BLaER1 (cell line): Measurements from ENCODE around the gene CADM2.
A peak's percentile ranks its signal among the peaks of the same experiment; 100 is the strongest.
"Not testable (repeated sequence)": the region's sequence is repeated elsewhere in the genome, so short reads cannot be mapped to it uniquely, and the experiment has no call there.

Experiments used
- H3K27ac ChIP-seq: shearing (Covaris generic); formaldehyde crosslinking; 2 replicates; pipeline ENCODE4 v1.8.1; 2022
- H3K27me3 ChIP-seq: shearing (Covaris generic); formaldehyde crosslinking; 2 replicates; pipeline ENCODE4 v1.8.1; 2022
- H3K36me3 ChIP-seq: shearing (Covaris generic); formaldehyde crosslinking; 2 replicates; pipeline ENCODE4 v1.8.1; 2022
- H3K4me1 ChIP-seq: shearing (Covaris generic); formaldehyde crosslinking; 2 replicates; pipeline ENCODE4 v1.8.1; 2022
- H3K4me2 ChIP-seq: shearing (Covaris generic); formaldehyde crosslinking; 2 replicates; pipeline ENCODE4 v1.8.1; 2022
- H3K4me3 ChIP-seq: shearing (Covaris generic); formaldehyde crosslinking; 2 replicates; pipeline ENCODE4 v1.8.1; 2022
- H3K9ac ChIP-seq: shearing (Covaris generic); formaldehyde crosslinking; 2 replicates; pipeline ENCODE4 v1.8.1; 2022
- H3K9me3 ChIP-seq: shearing (Covaris generic); formaldehyde crosslinking; 2 replicates; pipeline ENCODE4 v1.8.1; 2022
- H4K20me1 ChIP-seq: shearing (Covaris generic); formaldehyde crosslinking; 2 replicates; pipeline ENCODE4 v1.8.1; 2022
- Cebpa-rat ChIP-seq: shearing (Covaris generic); IDR thresholded peaks from 2 replicates; pipeline ENCODE4 v1.8.1; 2022

The CADM2 gene

DNA sequence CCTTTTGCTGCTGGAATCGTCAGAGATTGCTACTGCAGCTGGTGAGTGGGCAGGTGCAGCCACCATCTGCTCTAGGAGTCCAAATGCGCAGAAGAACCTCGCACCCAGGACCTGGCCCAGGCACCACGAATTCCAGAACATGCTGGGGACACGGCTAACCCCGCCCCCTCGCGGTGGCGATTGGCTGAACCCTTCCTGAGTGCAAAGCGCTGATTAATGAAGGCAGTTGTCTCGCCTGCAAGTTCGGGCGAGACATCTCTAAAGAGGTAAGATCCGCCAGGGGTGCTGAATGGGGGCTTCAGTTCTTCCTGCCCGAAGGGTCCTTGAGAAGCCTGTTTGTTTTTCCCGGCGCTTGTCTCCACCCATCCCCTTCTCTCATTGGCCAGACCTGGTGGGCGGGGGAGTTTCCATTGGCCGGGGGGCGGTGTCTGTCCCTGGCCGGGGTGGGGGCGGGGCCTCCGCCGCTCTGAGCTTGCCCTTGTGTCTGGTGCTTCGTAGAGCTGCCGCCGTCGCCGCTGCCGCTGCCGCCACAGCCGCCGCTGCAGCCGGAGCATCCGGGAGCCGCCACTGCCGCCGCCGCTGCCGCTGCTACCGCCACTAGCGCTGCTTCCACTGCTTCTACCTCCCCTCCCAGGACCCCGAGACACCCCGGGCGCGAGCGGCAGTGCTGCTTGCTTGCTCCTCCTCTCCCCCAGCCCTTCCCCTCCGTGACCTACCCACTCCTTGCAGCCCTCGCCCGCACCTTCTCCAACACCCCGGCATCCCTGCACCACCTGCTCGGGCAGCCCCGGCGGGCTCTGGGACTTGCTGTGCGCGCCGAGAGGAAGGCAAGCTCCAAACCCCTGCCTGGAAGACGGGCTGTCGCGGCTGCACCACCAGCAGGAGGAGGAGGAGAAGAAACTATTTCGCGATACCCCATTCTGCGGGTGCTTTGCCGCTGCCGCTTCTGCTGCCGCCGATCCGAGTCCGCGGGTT is at the start of gene CADM2:
Gene CADM2, plus strand, starts transcription at position 495 of the 975 bp plus-strand sequence.
- no peaks in the 10 kb centered on the region for H4K20me1 ChIP-seq
- peaks cover 24% of the 10 kb centered on the region for H3K4me1 ChIP-seq
- H3K27me3 ChIP-seq: peaks cover 17% of the 10 kb centered on the region
- no peak for TF ChIP-seq Cebpa-rat
- H3K4me2 ChIP-seq: peak within 1 kb of the TSS; percentile 91
- peak within 1 kb of the TSS; percentile 60; the same call in 1 of the 2 replicates for H3K9ac ChIP-seq
- peak within 1 kb of the TSS; percentile 76 for H3K4me3 ChIP-seq
- H3K27ac ChIP-seq: no peak within 1 kb of the TSS; the same call in 1 of the 2 replicates
- H3K9me3 ChIP-seq: no peaks in the 10 kb centered on the region
- no peaks in the 10 kb centered on the region for H3K36me3 ChIP-seq

DNA sequence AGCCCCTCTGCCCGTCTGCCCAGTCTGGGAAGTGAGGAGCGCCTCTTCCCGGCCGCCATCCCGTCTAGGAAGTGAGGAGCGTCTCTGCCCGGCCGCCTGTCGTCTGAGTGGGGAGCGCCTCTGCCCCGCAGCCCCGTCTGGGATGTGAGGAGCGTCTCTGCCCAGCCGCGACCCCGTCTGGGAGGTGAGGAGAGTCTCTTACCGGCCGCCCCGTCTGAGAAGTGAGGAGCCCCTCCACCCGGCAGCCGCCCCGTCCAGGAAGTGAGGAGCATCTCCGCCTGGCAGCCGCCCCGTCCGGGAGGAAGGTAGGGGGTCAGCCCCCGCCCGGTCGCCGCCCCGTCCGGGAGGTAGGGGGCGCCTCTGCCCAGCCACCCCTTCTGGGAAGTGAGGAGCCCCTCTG is 40.2 kb upstream of the CADM2 start:
- not testable (repeated sequence) for H3K4me1 ChIP-seq, H3K27me3 ChIP-seq, H3K9ac ChIP-seq, H3K27ac ChIP-seq, H3K4me2 ChIP-seq, H4K20me1 ChIP-seq, H3K36me3 ChIP-seq, H3K4me3 ChIP-seq
- peaks cover 17% of the 10 kb centered on the region; the same call in 1 of the 2 replicates for H3K9me3 ChIP-seq

- H3K27me3 ChIP-seq: no peaks in the 10 kb centered on the region
Observed at GRCh38 chr3:84922682-84923081, 36.1 kb upstream of the CADM2 start.

DNA sequence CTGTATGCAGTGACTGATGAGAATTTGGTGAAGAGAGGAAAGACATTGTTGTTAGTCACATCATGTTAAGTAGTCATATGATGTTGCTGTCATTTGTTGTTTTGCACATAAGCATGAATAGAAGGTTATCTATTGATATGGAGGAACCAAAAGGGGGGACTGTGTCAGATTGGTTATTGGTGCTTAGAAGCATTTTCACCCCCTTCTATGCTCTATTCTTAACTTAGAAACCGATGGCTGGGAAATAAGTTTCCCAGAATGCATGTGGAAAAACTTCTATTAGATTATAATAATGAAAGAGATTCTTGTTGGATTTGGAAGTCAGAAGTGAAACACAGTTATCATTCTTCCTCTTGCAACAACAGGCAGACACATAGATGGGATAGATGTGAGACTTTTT is 33.2 kb upstream of the CADM2 start:
- Histone ChIP-seq H3K4me3 (no peak overlapping the region), H3K4me2 (no peak overlapping the region), H3K36me3 (no peaks in the 10 kb centered on the region), H3K27ac (no peak overlapping the region), H3K9ac (no peak overlapping the region), H3K27me3 (no peaks in the 10 kb centered on the region), H3K9me3 (no peaks in the 10 kb centered on the region; the same call in 1 of the 2 replicates), H4K20me1 (no peaks in the 10 kb centered on the region), H3K4me1 (no peaks in the 10 kb centered on the region)
- no peak for TF ChIP-seq Cebpa-rat

More at GRCh38 chr3:84922682-84923081, 36.1 kb upstream of the CADM2 start:
- TF ChIP-seq Cebpa-rat: no peak
- Histone ChIP-seq H3K9ac (no peak overlapping the region), H3K9me3 (peaks cover 12% of the 10 kb centered on the region; the same call in 1 of the 2 replicates), H3K27ac (no peak overlapping the region), H3K4me3 (no peak overlapping the region), H3K36me3 (no peaks in the 10 kb centered on the region), H4K20me1 (no peaks in the 10 kb centered on the region), H3K4me1 (no peaks in the 10 kb centered on the region), H3K4me2 (no peak overlapping the region)

DNA sequence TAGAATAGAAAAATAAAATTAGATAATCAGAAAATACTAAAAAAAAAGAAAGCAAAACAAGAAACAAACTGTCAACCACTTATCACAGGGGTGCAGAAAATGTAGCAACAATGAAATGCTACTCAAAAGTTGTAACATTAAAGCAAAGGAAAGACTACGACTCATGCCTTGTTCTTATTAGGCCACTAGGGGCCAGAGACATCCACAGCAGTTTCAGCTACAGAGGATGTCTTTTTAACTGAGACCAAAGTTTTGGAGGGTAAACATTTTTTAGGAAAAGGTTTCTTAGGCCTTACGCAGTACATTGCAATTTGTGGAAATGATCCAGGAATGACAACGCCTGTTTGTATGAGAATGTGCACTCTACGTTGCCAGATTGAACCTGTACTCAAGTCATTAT is 15.4 kb upstream of the CADM2 start:
- Histone ChIP-seq H3K27ac (no peak overlapping the region), H3K9ac (no peak overlapping the region), H3K4me3 (no peak overlapping the region), H4K20me1 (no peaks in the 10 kb centered on the region), H3K36me3 (no peaks in the 10 kb centered on the region), H3K4me2 (no peak overlapping the region), H3K27me3 (no peaks in the 10 kb centered on the region), H3K9me3 (no peaks in the 10 kb centered on the region), H3K4me1 (no peaks in the 10 kb centered on the region)
- no peak for TF ChIP-seq Cebpa-rat

DNA sequence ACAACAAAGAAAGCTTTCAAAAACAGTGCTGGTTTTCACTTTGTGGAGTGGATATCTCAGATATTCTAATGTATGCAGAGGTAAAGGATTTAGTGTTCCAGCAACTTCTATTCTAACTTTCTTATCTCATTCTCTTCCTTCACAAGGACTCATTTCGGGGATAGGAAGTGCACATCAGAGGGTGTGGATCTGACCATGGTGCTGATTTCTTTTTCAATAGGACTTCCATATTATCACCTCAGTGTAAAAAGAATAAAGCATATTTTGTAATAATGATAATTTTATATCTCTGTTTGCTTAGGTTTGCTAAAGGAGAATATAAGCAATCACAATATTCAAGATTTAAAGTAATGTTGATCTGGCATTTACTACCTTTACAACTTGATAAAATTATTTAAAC is 12.5 kb upstream of the CADM2 start:
- H3K4me2 ChIP-seq: no peak overlapping the region
- no peaks in the 10 kb centered on the region for H3K36me3 ChIP-seq
- no peaks in the 10 kb centered on the region for H3K4me1 ChIP-seq
- no peaks in the 10 kb centered on the region for H3K27me3 ChIP-seq
- no peaks in the 10 kb centered on the region for H3K9me3 ChIP-seq
- no peak overlapping the region for H3K27ac ChIP-seq
- no peak overlapping the region for H3K9ac ChIP-seq
- no peaks in the 10 kb centered on the region for H4K20me1 ChIP-seq
- TF ChIP-seq Cebpa-rat: no peak
- H3K4me3 ChIP-seq: no peak overlapping the region

DNA sequence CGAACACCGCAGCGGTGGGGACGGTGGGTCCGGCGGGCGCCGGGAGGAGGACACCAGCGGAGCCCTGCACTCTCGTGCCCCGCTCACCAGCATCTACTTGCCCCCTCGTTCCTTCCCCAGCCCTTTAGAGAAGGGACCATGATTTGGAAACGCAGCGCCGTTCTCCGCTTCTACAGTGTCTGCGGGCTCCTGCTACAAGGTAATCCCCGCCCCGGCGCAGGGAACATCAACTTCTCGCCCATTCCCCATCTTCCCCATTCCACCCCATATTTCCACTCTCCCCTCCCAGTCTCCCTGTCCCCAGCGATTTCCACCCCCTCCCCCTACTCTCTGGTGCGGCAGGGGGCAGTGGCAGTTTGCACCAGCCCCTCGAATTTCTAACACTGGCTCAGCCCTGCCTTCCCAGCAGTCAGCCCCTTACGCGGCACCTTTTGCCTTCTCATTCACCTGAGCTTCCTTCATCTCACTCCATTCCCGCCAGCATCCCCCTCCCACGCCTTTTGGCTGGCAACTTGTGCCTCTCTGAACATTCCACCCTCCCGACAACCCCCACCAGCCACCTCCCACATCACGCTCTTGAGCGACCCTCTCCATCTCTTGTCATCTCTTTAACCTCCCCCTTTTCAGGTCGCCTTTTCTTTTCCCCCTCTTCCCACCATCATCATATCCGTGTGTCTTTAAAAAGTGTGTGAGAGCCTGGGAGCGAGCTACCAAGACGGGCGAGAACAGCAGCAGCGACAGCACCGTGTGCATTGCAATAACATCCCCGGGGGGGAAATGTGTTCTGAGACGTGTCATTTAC is 882 bp downstream of the CADM2 start:
- Histone ChIP-seq H3K4me1 (peaks cover 24% of the 10 kb centered on the region), H3K36me3 (no peaks in the 10 kb centered on the region), H3K4me2 (peak overlapping the region; percentile 91), H3K9me3 (no peaks in the 10 kb centered on the region), H3K27ac (no peak overlapping the region), H3K4me3 (peak overlapping the region; percentile 76), H3K27me3 (peaks cover 17% of the 10 kb centered on the region), H3K9ac (peak overlapping the region; percentile 60; the same call in 1 of the 2 replicates), H4K20me1 (no peaks in the 10 kb centered on the region)
- TF ChIP-seq Cebpa-rat: no peak

DNA sequence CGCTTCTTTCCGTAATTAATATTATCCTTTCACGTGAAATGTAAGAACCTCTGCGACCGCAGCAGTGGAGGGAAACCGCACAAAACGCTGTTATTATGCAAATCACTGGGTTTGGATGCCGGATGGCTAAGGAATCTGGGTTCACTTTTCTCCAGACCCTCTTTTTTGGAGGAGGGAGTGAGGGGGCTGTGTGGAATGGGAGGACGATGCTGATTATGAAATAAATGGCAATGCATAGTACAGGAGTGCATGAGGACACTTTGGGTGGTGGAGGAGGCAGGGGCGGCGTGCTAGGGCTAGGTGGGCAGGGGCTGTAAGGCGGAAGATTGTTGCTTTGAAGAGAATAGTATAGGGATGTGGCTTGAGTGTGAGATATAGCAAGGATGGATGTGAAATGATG is 1.8 kb downstream of the CADM2 start:
- H3K4me3 ChIP-seq: peak overlapping the region; percentile 76
- H4K20me1 ChIP-seq: no peaks in the 10 kb centered on the region
- no peak overlapping the region for H3K9ac ChIP-seq

GRCh38 chr3:84961011-84961410 is 2.2 kb downstream of the CADM2 start:
- no peaks in the 10 kb centered on the region for H3K36me3 ChIP-seq
- H3K27me3 ChIP-seq: peaks cover 17% of the 10 kb centered on the region
- no peaks in the 10 kb centered on the region for H4K20me1 ChIP-seq
- H3K9me3 ChIP-seq: no peaks in the 10 kb centered on the region
- H3K27ac ChIP-seq: no peak overlapping the region
- peak overlapping the region; percentile 91 for H3K4me2 ChIP-seq
- no peak for TF ChIP-seq Cebpa-rat
- H3K4me3 ChIP-seq: peak overlapping the region; percentile 76; the same call in 1 of the 2 replicates
- peaks cover 24% of the 10 kb centered on the region for H3K4me1 ChIP-seq
- H3K9ac ChIP-seq: no peak overlapping the region

More for the DNA sequence above, 1.8 kb downstream of the CADM2 start:
- H3K4me2 ChIP-seq: peak overlapping the region; percentile 91
- no peaks in the 10 kb centered on the region for H3K36me3 ChIP-seq
- H3K27me3 ChIP-seq: peaks cover 17% of the 10 kb centered on the region
- no peak overlapping the region for H3K27ac ChIP-seq
- no peaks in the 10 kb centered on the region for H3K9me3 ChIP-seq
- no peak for TF ChIP-seq Cebpa-rat
- H3K4me1 ChIP-seq: peaks cover 24% of the 10 kb centered on the region
